GM23248 (cell line): ENCODE measurements around the gene PPIG.
"Not testable (repeated sequence)": the region's sequence is repeated elsewhere in the genome, so short reads cannot be mapped to it uniquely, and the experiment has no call there.

Experiments used
- EZH2 ChIP-seq: fragments of 200-600 bp; sonication (generic); IDR thresholded peaks from 2 replicates; pipeline ENCODE4 v1.6.1; 2018; ENCODE audit warnings: antibody characterized with exemption, mild to moderate bottlenecking; ENCODE audit not compliant: insufficient read depth, poor library complexity, severe bottlenecking
- EZH2phosphoT487 ChIP-seq: fragments of 200-600 bp; sonication (generic); IDR thresholded peaks from 2 replicates; pipeline ENCODE4 v1.6.1; 2018; ENCODE audit warnings: antibody characterized with exemption, moderate library complexity, mild to moderate bottlenecking, low read depth; ENCODE audit not compliant: insufficient read depth

DNA sequence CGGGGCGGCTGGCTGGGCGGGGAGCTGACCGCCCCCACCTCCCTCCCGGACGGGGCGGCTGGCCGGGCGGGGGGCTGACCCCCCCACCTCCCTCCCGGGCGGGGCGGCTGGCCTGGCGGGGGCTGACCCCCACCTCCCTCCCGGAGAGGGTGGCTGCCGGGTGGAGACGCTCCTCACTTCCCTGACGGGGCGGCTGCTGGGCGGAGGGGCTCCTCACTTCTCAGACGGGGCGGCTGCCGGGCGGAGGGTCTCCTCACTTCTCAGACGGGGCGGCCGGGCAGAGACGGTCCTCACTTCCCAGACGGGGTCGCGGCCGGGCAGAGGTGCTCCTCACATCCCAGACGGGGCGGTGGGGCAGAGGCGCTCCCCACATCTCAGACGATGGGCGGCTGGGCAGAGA is 8.9 kb upstream of the PPIG start:
- TF ChIP-seq EZH2, EZH2phosphoT487: not testable (repeated sequence)
